GM12878 (cell line): Measurements from ENCODE around the gene SLC43A3.

Source experiments
- CREM ChIP-seq: IDR thresholded peaks from 2 replicates; pipeline ENCODE4 v1.6.1; 2014; ENCODE audit warnings: antibody characterized with exemption, low read depth
- TCF3 ChIP-seq: IDR thresholded peaks from 2 replicates; pipeline ENCODE4 v1.6.1; 2012; ENCODE audit warnings: low read depth, mild to moderate bottlenecking, low read length, borderline replicate concordance; ENCODE audit not compliant: insufficient read depth
- TF ChIP-seq, protein P1 (sequence below), 3 experiments: IDR thresholded peaks in 2 of 3; conservative IDR thresholded peaks in 1 of 3; 2 replicates each; pipeline ENCODE4 v1.5.1; 2011; ENCODE audit warnings: low read depth in 3 of 3, low read length in 3 of 3, mild to moderate bottlenecking in 3 of 3, control low read depth in 2 of 3, moderate library complexity in 2 of 3, inconsistent platforms in 1 of 3, mixed read lengths in 1 of 3; ENCODE audit not compliant: control insufficient read depth in 2 of 3, insufficient read depth in 1 of 3; ENCODE audit errors: extremely low read depth in 1 of 3
- TF ChIP-seq, protein P2 (sequence below): IDR thresholded peaks from 2 replicates; pipeline ENCODE4 v1.6.1; 2011; ENCODE audit warnings: low read depth, low read length, improper control_type of control experiment, borderline replicate concordance

DNA sequence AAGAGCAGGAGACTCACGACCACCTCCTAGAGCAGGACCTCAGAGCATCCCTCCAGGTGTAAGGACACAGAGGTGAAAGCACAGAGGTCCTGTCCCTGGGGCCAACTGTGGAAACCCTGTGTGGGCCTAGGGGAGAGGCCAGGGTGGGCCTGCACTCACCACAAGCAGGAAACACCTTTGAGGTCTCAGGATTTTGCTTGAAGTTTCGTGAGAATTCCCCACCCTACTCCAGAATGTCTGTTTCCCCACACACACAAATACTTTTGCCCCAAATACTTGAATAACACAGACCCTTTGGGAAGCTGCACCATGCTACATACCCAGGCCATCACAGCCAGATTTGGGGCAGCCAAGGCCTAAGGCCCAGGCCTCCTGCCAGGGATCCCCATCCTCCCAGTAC, 18.1 kb downstream of the SLC43A3 start:
- TF ChIP-seq, protein P1, sequence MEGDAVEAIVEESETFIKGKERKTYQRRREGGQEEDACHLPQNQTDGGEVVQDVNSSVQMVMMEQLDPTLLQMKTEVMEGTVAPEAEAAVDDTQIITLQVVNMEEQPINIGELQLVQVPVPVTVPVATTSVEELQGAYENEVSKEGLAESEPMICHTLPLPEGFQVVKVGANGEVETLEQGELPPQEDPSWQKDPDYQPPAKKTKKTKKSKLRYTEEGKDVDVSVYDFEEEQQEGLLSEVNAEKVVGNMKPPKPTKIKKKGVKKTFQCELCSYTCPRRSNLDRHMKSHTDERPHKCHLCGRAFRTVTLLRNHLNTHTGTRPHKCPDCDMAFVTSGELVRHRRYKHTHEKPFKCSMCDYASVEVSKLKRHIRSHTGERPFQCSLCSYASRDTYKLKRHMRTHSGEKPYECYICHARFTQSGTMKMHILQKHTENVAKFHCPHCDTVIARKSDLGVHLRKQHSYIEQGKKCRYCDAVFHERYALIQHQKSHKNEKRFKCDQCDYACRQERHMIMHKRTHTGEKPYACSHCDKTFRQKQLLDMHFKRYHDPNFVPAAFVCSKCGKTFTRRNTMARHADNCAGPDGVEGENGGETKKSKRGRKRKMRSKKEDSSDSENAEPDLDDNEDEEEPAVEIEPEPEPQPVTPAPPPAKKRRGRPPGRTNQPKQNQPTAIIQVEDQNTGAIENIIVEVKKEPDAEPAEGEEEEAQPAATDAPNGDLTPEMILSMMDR (IDR thresholded peaks at IDR 0.05 in 2 of 3, conservative IDR thresholded peaks at IDR 0.05 in 1 of 3; ENCODE audit: control insufficient read depth in 2 of 3, extremely low read depth in 1 of 3, insufficient read depth in 1 of 3, low read depth in 3 of 3, low read length in 3 of 3): no peak
- no peak for TF ChIP-seq CREM
- TF ChIP-seq, protein P2, sequence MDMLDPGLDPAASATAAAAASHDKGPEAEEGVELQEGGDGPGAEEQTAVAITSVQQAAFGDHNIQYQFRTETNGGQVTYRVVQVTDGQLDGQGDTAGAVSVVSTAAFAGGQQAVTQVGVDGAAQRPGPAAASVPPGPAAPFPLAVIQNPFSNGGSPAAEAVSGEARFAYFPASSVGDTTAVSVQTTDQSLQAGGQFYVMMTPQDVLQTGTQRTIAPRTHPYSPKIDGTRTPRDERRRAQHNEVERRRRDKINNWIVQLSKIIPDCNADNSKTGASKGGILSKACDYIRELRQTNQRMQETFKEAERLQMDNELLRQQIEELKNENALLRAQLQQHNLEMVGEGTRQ: no peak
- TF ChIP-seq TCF3: no peak
